HepG2 (cell line): ENCODE results near the gene CDCA5. TPM values are rescaled to one million over a fixed set of nuclear protein-coding genes. Genes with fewer than 3 reads are reported as not detected.

Experiments
- ATAC-seq: fragments of 200-7000 bp; cut with Tn5 transposase; 3 replicates; pipeline ENCODE4 v1.9.1; 2020; ENCODE audit warnings: mild to moderate bottlenecking, moderate library complexity
- BruUV-seq: library from RNA; stranded (reverse); fragments of 400-500 nt; replicated peaks from 2 replicates; lab custom pipeline; 2021; lab: Mats Ljungman, UMichigan
- CTCF ChIA-PET: fragments of 300-600 bp; formaldehyde crosslinking; extraction: SDS; loops from one replicate; lab custom pipeline; 2021; ENCODE audit warnings: low total read pairs, inconsistent platforms, low intra/inter-chr PET ratio; lab: Yijun Ruan, JAX
- POLR2A ChIA-PET: fragments of 350-600 bp; sonication (Branson Sonifier 250); formaldehyde crosslinking; loops from one replicate; lab custom pipeline; 2020; ENCODE audit warnings: antibody characterized with exemption, inconsistent platforms; lab: Yijun Ruan, JAX
- DNase-seq: peaks from one replicate; pipeline ENCODE4 v3.0.0-alpha.2; 2015; ENCODE audit warnings: low spot score
- FAIRE-seq: peaks from 3 replicates; lab custom pipeline; 2011; peaks lifted over from hg19 to GRCh38; lab: Jason Lieb, UNC
- H2AFZ ChIP-seq: one replicate; pipeline ENCODE4 v1.6.1; 2011; ENCODE audit warnings: low read length, inconsistent platforms
- H3K27ac ChIP-seq: fragments of 300-600 bp; 3 replicates; pipeline ENCODE4 v1.8.0; 2011; ENCODE audit warnings: mixed run types, mild to moderate bottlenecking, mixed read lengths, low read length, inconsistent platforms; ENCODE audit not compliant: insufficient read depth; ENCODE audit errors: extremely low read length
- H3K27me3 ChIP-seq, 2 experiments: fragments of 200-600 bp in 1 of 2; 2 replicates in 1 of 2; 3 replicates in 1 of 2; pipeline versions ENCODE4 v1.6.0 to v1.8.0; 2011; ENCODE audit warnings: low read length in 2 of 2, mild to moderate bottlenecking in 2 of 2, moderate library complexity in 2 of 2, inconsistent platforms in 1 of 2; ENCODE audit not compliant: insufficient read depth in 2 of 2, control insufficient read depth in 1 of 2
- H3K36me3 ChIP-seq, 2 experiments: fragments of 200-600 bp in 1 of 2; replicated peaks in 1 of 2; 2 replicates in 1 of 2; 3 replicates in 1 of 2; pipeline versions ENCODE4 v1.5.1 to v1.8.0; 2011; ENCODE audit warnings: low read length in 2 of 2, inconsistent platforms in 1 of 2; ENCODE audit not compliant: insufficient read depth in 2 of 2, control insufficient read depth in 1 of 2
- H3K4me1 ChIP-seq: 2 replicates; pipeline ENCODE4 v1.5.1; 2012; ENCODE audit warnings: low read length, inconsistent platforms; ENCODE audit not compliant: insufficient read depth
- H3K4me2 ChIP-seq: 2 replicates; pipeline ENCODE4 v1.6.0; 2011; ENCODE audit warnings: low read depth, low read length, inconsistent platforms
- H3K4me3 ChIP-seq, 3 experiments: fragments of 200-600 bp in 1 of 3; sonication (generic), shearing (Covaris generic) in 1 of 3; replicated peaks in 1 of 3; 2 replicates each; pipeline ENCODE4 v1.5.1; 2011 to 2016; ENCODE audit warnings: low read length in 3 of 3, inconsistent platforms in 2 of 3, low read depth in 2 of 3, mild to moderate bottlenecking in 2 of 3, control low read depth in 1 of 3, mixed read lengths in 1 of 3; ENCODE audit not compliant: insufficient read depth in 1 of 3
- H3K79me2 ChIP-seq: one replicate; pipeline ENCODE4 v1.6.1; 2011; ENCODE audit warnings: low read length, inconsistent platforms; ENCODE audit not compliant: insufficient read depth
- H3K9ac ChIP-seq: 2 replicates; pipeline ENCODE4 v1.6.0; 2011; ENCODE audit warnings: mild to moderate bottlenecking, low read depth, low read length, inconsistent platforms; ENCODE audit not compliant: insufficient read depth
- H3K9me3 ChIP-seq: 2 replicates; pipeline ENCODE4 v1.5.1; 2012; ENCODE audit warnings: mild to moderate bottlenecking, low read length
- H4K20me1 ChIP-seq: 2 replicates; pipeline ENCODE4 v1.6.0; 2011; ENCODE audit warnings: inconsistent platforms, mild to moderate bottlenecking, low read length, moderate library complexity; ENCODE audit not compliant: insufficient read depth
- BCL6 ChIP-seq: IDR thresholded peaks from 2 replicates; pipeline ENCODE4 v1.6.1; 2016; ENCODE audit warnings: missing genetic modification reagents, missing compliant biosample characterization
- E2F2 ChIP-seq: sonication (generic); formaldehyde crosslinking; IDR thresholded peaks from 2 replicates; pipeline ENCODE4 v1.4.0; 2020; ENCODE audit warnings: missing genetic modification reagents, borderline replicate concordance
- GMEB1 ChIP-seq: sonication (generic); formaldehyde crosslinking; IDR thresholded peaks from 2 replicates; pipeline ENCODE4 v1.5.1; 2020; ENCODE audit warnings: missing genetic modification reagents, mild to moderate bottlenecking, borderline replicate concordance
- NR0B2 ChIP-seq: sonication (generic); formaldehyde crosslinking; IDR thresholded peaks from 2 replicates; pipeline ENCODE4 v1.4.0; 2020; ENCODE audit warnings: mild to moderate bottlenecking, missing genetic modification reagents
- WGBS: methylation state at CpG from one replicate; pipeline ENCODE4 v1.1.6; 2017; ENCODE audit warnings: low lambda C conversion rate; 5-methylcytosine and 5-hydroxymethylcytosine counted together
- in situ Hi-C: cut with HindIII; loops from 2 replicates; pipeline ENCODE4 v1.10.0; 2017; ENCODE audit warnings: low pct_unique_long_range_greater_than_20kb; ENCODE audit not compliant: extremely low pct_ligation_motif_present
- intact Hi-C: fragments of 100-400 bp; cut with micrococcal nuclease; formaldehyde crosslinking; loops from one replicate; pipeline ENCODE4 v1.10.0; 2022; ENCODE audit not compliant: unreplicated experiment
- polyA plus RNA-seq, 8 experiments: library from polyadenylated mRNA; depleted of rRNA in 3 of 8; stranded (reverse) in 7 of 8; unstranded in 1 of 8; fragments of >200 nt; fragmentation: Illumina TruSeq in 4 of 8; extraction: Trizol in 4 of 8; gene quantifications; 2 replicates each; pipeline versions ENCODE4 v1.2.1 to v1.2.3, GENCODE V29; 2011 to 2016; ENCODE audit warnings: low read depth in 4 of 8, missing spikeins in 1 of 8, mixed read lengths in 1 of 8; ENCODE audit not compliant: insufficient read depth in 1 of 8
- total RNA-seq, 5 experiments: library from RNA; depleted of rRNA; stranded (reverse); fragments of >200 nt; fragmentation: Illumina TruSeq; extraction: Trizol; gene quantifications; 2 replicates each; pipeline ENCODE4 v1.2.3, GENCODE V29; 2016; ENCODE audit warnings: low read depth in 1 of 5

Gene CDCA5
- total and polyA plus RNA-seq, 2 of the 13 experiments (the other 11 are each of a cell fraction or from before 2014, with no cell fraction given): 13.5 to 50.6 TPM

- DNase-seq (no peak), ATAC-seq (no peak), FAIRE-seq (no peak)
- BruUV-seq: no TSS peak
- in situ Hi-C loops (no loop called here), intact Hi-C loops (no loop called here)
- H3K9ac ChIP-seq: no peak overlapping the region
- no peaks in the 10 kb centered on the region for H3K9me3 ChIP-seq
- no peak overlapping the region for H3K4me3 ChIP-seq
- POLR2A ChIA-PET: interaction anchor here (1.0 kb wide), 1 partner anchor 27 kb away, joined by 3 read pairs; no protein-coding TSS in a partner anchor
- H2AFZ ChIP-seq: no peak overlapping the region
- H3K27me3 ChIP-seq: no peaks in the 10 kb centered on the region
- peaks cover 3 to 18% of the 10 kb centered on the region in 2 experiments; a peak in 3 of 5 replicates for H3K36me3 ChIP-seq
- WGBS: 100% methylated on average over 2 of the region's 7 CpGs
- TF ChIP-seq BCL6 (CRISPR knock-in tag): no peak
- TF ChIP-seq NR0B2 (CRISPR knock-in tag): no peak
- TF ChIP-seq E2F2 (CRISPR knock-in tag): no peak
- TF ChIP-seq GMEB1 (CRISPR knock-in tag): no peak
- CTCF ChIA-PET: no interaction called here
- H3K4me2 ChIP-seq: no peak overlapping the region
- H3K27ac ChIP-seq: no peak overlapping the region
- peaks cover 10% of the 10 kb centered on the region for H3K79me2 ChIP-seq
- no peaks in the 10 kb centered on the region for H4K20me1 ChIP-seq
- H3K4me1 ChIP-seq: peaks cover 16% of the 10 kb centered on the region
Measured at GRCh38 chr11:65045728-65046127, 38.1 kb downstream of the CDCA5 start.
